LNCaP clone FGC (cell line): ENCODE measurements around the gene CCDC24.

Source experiments
- DNase-seq: peaks from one replicate; pipeline ENCODE4 v3.0.0-alpha.2; 2011; ENCODE audit warnings: low read depth
- H3K4me3 ChIP-seq: 2 replicates; pipeline ENCODE4 v1.5.1; 2011; ENCODE audit warnings: mild to moderate bottlenecking, low read depth, low read length, control low read depth
- TF ChIP-seq, protein P1 (sequence below): IDR thresholded peaks from 2 replicates; pipeline ENCODE4 v1.5.1; 2012; ENCODE audit warnings: mild to moderate bottlenecking; ENCODE audit not compliant: control insufficient read depth, insufficient read depth; ENCODE audit errors: extremely low read depth

The CCDC24 gene

DNA sequence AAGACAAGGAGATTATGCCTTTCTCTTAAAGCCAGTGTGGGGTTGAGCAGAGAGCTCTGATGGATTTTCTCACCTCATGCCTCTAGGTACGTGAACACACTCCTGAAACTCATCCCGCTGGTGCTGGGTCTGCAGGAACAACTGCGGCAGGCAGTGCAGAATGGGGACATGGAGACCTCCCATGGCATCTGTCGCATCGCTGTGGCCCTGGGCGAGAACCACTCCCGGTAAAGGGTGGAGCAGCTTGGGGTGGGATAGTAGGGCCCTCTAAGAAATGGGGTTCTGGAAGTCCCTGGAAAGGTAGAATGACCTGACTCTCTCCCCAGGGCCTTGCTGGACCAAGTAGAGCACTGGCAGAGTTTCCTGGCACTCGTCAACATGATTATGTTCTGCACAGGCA, 35.2 kb upstream of the CCDC24 start:
- TF ChIP-seq, protein P1, sequence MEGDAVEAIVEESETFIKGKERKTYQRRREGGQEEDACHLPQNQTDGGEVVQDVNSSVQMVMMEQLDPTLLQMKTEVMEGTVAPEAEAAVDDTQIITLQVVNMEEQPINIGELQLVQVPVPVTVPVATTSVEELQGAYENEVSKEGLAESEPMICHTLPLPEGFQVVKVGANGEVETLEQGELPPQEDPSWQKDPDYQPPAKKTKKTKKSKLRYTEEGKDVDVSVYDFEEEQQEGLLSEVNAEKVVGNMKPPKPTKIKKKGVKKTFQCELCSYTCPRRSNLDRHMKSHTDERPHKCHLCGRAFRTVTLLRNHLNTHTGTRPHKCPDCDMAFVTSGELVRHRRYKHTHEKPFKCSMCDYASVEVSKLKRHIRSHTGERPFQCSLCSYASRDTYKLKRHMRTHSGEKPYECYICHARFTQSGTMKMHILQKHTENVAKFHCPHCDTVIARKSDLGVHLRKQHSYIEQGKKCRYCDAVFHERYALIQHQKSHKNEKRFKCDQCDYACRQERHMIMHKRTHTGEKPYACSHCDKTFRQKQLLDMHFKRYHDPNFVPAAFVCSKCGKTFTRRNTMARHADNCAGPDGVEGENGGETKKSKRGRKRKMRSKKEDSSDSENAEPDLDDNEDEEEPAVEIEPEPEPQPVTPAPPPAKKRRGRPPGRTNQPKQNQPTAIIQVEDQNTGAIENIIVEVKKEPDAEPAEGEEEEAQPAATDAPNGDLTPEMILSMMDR, result no peak
- no peak overlapping the region for H3K4me3 ChIP-seq
- no peak for DNase-seq

DNA sequence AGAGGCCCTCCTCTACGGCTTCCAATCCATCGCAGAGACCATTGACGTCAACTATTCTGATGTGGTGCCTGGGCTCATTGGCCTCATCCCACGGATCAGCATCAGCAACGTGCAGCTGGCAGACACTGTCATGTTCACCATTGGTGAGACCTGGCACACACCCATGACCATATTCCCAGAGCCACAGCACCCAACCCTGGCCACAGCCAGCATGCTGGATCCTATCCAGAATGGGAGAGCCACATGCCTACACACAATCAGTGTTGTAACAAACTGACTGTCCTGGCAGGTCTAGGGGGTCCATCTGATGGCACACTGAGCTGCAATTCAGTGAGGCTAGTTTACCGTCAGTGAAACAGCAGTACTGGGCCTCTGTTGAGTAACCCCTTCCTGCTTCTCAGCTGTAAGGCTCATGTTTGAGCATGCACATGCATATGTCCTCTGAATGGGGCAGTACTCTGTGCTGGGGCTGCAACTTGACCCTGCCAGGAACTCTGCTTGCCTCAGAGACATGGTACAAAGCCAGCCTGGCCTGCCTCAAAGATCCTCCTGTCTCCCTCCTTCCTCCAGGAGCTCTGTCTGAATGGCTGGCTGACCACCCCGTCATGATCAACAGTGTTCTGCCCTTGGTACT, 33.9 kb upstream of the CCDC24 start:
- TF ChIP-seq, protein P1, result no peak
- DNase-seq, result no peak
- H3K4me3 ChIP-seq, result no peak overlapping the region

DNA sequence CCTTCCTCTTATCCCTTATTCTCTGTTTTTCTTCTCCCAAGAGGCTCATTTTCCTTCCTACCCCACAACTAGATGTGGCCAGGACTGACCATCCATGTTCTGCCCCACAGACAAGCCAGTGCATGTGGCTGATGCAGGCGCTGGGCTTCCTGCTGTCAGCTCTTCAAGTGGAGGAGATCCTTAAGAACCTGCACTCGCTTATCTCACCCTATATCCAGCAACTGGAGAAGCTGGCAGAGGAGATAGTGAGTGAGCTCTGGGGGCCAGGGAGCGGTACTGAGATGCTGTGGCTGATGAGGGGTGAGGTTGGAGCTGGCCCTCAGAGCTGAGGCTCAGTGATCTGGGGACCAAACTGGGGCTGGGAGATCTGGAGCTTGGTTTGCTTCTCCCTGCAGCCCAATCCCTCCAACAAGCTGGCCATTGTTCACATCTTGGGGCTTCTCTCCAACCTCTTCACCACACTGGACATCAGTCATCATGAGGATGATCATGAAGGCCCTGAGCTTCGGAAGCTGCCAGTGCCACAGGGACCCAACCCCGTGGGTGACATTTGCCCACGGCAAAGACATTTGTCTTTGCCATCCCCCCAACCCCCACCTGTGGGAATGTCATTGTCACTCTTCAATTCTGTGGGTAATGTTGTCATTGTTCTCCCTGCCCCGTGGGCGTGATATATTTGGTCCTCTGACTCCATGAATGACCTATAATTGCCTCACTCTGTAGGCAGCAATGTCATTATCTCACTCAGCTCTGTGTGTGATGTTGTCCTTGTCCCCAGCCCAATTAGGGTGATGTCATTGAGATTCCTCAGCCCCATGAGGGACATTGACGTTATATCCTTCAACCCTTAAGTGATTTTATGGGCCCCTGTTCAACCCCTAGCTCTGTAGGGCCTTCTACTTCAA, 32.8 kb upstream of the CCDC24 start:
- DNase-seq, result no peak
- no peak overlapping the region for H3K4me3 ChIP-seq
- TF ChIP-seq, protein P1, result no peak

DNA sequence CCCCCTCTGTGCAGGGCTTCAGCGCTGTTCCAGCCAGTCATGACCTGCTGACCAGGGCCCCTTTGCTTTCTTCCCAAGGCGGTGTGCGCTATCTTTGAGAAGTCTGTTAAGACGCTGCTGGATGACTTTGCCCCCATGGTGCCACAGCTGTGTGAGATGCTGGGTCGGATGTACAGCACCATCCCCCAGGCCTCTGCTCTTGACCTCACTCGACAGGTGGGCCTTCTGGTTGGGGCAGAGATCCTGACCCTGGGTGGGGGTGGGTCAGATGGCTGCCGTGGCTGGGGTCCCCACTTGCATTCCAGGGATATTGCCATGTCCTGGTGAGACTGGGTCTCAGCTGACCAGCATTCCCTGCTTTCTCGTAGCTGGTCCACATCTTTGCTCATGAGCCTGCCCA, 30.6 kb upstream of the CCDC24 start:
- TF ChIP-seq, protein P1, result no peak
- DNase-seq, result no peak
- no peak overlapping the region for H3K4me3 ChIP-seq

DNA sequence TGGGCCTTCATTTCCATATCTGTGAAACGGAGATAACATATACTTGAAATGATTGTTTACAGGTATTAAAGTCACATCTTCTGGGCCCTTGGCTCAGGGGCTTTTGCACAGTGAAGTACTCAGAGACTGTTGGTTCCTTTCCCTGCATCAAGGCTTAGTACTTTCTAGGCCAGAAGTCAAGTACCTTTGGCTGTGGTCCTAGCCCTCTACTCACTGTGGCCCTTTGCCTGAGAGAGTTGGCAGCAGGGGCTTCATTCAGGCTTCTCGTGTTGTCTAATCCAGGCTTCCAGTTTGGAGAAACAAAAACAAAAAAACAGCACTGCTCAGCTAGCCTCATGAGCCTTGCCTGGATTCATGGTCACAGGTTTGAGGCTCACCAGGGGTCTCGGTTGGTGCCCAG, 29.7 kb upstream of the CCDC24 start:
- DNase-seq, result no peak
- TF ChIP-seq, protein P1, result no peak
- no peak overlapping the region for H3K4me3 ChIP-seq

DNA sequence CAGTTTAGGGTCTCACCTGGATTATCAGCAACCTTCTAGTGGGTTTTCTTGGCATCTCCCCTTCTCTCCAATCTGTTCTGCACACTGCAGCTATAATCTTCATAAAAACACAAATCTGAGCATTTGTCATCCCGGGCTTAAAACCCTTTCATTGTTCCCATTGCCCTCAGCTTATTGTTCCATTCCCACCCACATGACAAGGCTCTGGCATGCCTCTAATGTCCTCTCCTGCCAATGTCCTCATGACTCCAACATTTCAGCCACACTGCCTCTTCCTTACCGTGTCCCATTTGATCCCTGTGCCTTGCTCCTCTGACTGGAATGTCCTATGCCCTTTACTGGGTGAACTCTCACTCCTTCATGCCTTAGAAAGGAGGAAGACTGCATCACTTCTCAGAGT, 29.1 kb upstream of the CCDC24 start:
- DNase-seq, result no peak
- H3K4me3 ChIP-seq, result no peak overlapping the region
- TF ChIP-seq, protein P1, result no peak
